RWPE2 (cell line): ENCODE measurements around the gene SLC38A1.
"Not testable (repeated sequence)": the region's sequence is repeated elsewhere in the genome, so short reads cannot be mapped to it uniquely, and the experiment has no call there.

Experiments used
- ATAC-seq: fragments of 200-7000 bp; cut with Tn5 transposase; 3 replicates; pipeline ENCODE4 v1.9.1; 2021; ENCODE audit warnings: low read depth
- DNase-seq: peaks from one replicate; pipeline ENCODE4 v3.0.0-alpha.2; 2020; ENCODE audit warnings: low spot score
- H3K27ac ChIP-seq: fragments of 450-650 bp; 2 replicates; pipeline ENCODE4 v1.5.1; 2017; ENCODE audit warnings: mild to moderate bottlenecking; ENCODE audit not compliant: poor library complexity, severe bottlenecking
- H3K27me3 ChIP-seq: fragments of 250-450 bp; sonication (Bioruptor Pico); 2 replicates; pipeline ENCODE4 v1.5.1; 2021; ENCODE audit warnings: mild to moderate bottlenecking, moderate library complexity; ENCODE audit not compliant: insufficient read depth, poor library complexity, severe bottlenecking
- H3K36me3 ChIP-seq: fragments of 250-450 bp; sonication (Bioruptor Pico); 2 replicates; pipeline ENCODE4 v1.5.1; 2020; ENCODE audit warnings: low read depth, mild to moderate bottlenecking, moderate library complexity
- H3K4me1 ChIP-seq: fragments of 250-450 bp; sonication (Bioruptor Pico); 2 replicates; pipeline ENCODE4 v1.5.1; 2021; ENCODE audit warnings: mild to moderate bottlenecking, moderate library complexity; ENCODE audit not compliant: insufficient read depth, poor library complexity, severe bottlenecking
- H3K4me3 ChIP-seq: fragments of 250-450 bp; sonication (Bioruptor Pico); 2 replicates; pipeline ENCODE4 v1.5.1; 2021; ENCODE audit warnings: mild to moderate bottlenecking, moderate library complexity; ENCODE audit not compliant: severe bottlenecking
- H3K9me3 ChIP-seq: fragments of 250-450 bp; sonication (Bioruptor Pico); 2 replicates; pipeline ENCODE4 v1.5.1; 2021; ENCODE audit warnings: mild to moderate bottlenecking, moderate library complexity; ENCODE audit not compliant: severe bottlenecking
- TF ChIP-seq, protein P1 (sequence below): fragments of 450-650 bp; IDR thresholded peaks from one replicate; pipeline ENCODE4 v1.5.1; 2017; ENCODE audit warnings: mild to moderate bottlenecking, moderate library complexity; ENCODE audit not compliant: poor library complexity, severe bottlenecking

SLC38A1 gene

DNA sequence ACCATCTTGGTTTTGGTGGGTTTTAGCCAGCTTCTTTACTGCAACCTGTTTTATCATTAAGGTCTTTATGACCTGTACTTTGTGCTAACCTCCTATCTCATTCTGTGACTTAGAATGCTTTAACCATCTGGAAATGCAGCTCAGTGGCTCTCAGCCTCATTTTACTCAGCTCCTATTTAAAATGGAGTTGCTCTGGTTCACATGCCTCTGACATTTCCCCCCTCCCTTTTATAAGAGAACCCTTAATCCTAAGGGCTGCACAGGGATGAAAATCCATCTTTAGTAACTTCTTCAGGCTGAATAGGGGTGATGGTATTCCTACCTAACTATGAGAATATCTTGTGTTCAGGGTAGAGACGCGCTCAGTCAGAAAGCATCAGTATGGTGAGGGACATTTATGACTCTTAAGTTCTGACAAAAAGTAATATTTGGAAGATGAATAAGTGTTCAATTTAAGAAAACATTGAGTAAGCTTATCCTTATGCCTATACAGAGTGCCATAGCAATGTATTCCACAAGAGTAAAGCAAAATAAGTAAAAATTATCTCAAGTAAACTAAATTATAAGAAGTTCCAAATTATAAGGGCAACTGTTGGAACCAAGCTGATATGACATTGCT lies 15.2 kb downstream of the SLC38A1 start:
- H3K4me3 ChIP-seq = no peak overlapping the region
- DNase-seq (no peak), ATAC-seq (no peak)
- H3K4me1 ChIP-seq = no peaks in the 10 kb centered on the region
- H3K9me3 ChIP-seq = no peaks in the 10 kb centered on the region
- no peaks in the 10 kb centered on the region for H3K27me3 ChIP-seq
- TF ChIP-seq, protein P1, sequence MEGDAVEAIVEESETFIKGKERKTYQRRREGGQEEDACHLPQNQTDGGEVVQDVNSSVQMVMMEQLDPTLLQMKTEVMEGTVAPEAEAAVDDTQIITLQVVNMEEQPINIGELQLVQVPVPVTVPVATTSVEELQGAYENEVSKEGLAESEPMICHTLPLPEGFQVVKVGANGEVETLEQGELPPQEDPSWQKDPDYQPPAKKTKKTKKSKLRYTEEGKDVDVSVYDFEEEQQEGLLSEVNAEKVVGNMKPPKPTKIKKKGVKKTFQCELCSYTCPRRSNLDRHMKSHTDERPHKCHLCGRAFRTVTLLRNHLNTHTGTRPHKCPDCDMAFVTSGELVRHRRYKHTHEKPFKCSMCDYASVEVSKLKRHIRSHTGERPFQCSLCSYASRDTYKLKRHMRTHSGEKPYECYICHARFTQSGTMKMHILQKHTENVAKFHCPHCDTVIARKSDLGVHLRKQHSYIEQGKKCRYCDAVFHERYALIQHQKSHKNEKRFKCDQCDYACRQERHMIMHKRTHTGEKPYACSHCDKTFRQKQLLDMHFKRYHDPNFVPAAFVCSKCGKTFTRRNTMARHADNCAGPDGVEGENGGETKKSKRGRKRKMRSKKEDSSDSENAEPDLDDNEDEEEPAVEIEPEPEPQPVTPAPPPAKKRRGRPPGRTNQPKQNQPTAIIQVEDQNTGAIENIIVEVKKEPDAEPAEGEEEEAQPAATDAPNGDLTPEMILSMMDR = no peak
- peaks cover 82% of the 10 kb centered on the region for H3K36me3 ChIP-seq
- no peak overlapping the region for H3K27ac ChIP-seq

DNA sequence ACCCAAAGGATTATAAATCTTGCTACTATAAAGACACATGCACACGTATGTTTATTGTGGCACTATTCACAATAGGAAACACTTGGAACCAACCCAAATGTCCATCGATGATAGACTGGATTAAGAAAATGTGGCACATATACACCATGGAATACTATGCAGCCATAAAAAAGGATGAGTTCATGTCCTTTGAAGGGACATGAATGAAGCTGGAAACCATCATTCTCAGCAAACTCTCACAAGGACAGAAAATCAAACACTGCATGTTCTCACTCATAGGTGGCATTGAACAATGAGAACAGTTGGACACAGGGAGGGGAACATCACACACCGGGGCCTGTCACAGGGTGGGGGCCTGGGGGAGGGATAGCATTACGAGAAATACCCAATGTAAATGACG lies 16.8 kb downstream of the SLC38A1 start:
- not testable (repeated sequence) for H3K9me3 ChIP-seq, H3K27ac ChIP-seq, DNase-seq, H3K27me3 ChIP-seq, H3K4me1 ChIP-seq, ATAC-seq, H3K4me3 ChIP-seq
- H3K36me3 ChIP-seq = peaks cover 77% of the 10 kb centered on the region

DNA sequence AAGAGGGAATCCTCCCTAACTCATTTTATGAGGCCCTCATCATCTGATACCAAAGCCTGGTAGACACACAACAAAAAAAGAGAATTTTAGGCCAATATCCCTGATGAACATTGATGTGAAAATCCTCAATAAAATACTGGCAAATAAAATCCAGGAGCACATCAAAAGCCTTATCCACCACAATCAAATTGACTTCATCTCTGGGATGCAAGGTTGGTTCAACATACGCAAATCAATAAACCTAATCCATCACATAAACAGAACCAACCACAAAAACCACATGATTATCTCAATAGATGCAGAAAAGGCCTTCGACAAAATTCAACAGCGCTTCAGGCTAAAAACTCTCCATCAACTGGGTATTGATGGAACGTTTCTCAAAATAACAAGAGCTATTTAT lies 18.9 kb downstream of the SLC38A1 start:
- ATAC-seq, H3K9me3 ChIP-seq, H3K4me3 ChIP-seq, H3K27ac ChIP-seq, H3K4me1 ChIP-seq, H3K27me3 ChIP-seq, DNase-seq: not testable (repeated sequence)
- H3K36me3 ChIP-seq = peaks cover 71% of the 10 kb centered on the region

DNA sequence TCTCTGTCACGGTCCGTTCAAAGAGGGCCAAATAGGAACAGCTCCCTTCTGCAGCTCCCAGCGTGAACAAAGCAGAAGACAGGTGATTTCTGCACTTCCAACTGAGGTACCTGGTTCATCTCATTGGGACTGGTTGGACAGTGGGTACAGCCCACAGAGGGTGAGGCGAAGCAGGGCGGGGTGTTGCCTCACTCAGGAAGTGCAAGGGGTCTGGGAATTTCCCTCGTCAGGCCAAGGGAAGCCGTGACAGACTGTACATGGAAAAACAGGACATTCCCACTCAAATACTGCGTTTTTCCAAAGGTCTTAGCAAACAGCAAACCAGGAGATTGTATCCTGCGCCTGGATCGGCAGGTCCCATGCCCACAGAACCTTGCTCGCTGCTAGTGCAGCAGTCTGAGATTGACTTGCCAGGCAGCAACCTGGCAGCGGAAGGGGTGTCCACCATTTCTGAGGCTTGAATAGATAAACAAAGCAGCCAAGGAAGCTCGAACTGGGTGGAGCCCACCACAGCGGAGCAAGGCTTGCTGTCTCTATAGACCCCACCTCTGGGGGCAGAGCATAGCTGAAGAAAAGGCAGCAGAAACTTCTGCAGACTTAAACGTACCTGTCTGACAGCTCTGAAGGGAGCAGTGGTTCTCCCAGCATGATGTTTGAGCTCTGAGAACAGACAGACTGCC lies 22.7 kb downstream of the SLC38A1 start:
- DNase-seq (no peak), ATAC-seq (no peak)
- no peak overlapping the region for H3K27ac ChIP-seq
- no peaks in the 10 kb centered on the region for H3K4me1 ChIP-seq
- H3K27me3 ChIP-seq = no peaks in the 10 kb centered on the region
- TF ChIP-seq, protein P1 = no peak
- H3K36me3 ChIP-seq = peaks cover 68% of the 10 kb centered on the region
- H3K9me3 ChIP-seq = no peaks in the 10 kb centered on the region
- H3K4me3 ChIP-seq = no peak overlapping the region

DNA sequence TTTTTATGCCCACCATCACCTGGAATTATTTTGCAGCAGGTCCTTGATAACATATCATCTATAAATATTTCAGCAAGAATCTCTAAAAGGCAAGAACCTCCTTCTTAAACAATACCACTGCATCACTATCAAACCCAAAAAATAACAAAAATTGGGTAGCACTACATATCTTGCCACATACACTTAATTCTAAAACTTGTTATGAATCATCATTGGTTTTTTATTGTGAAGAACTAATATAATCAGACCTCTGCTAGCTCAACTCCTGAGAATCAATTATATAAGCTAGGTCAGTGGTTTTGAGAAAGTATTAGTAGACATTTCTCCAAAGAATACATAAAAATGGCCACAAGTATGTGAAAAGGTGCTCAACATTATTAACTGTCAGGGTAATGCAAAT lies 23.8 kb downstream of the SLC38A1 start:
- TF ChIP-seq, protein P1 = no peak
- Histone ChIP-seq H3K4me3 (no peak overlapping the region), H3K27me3 (no peaks in the 10 kb centered on the region), H3K27ac (no peak overlapping the region), H3K4me1 (no peaks in the 10 kb centered on the region), H3K36me3 (peaks cover 68% of the 10 kb centered on the region), H3K9me3 (no peaks in the 10 kb centered on the region)
- no peak for DNase-seq
- ATAC-seq = no peak
